HG03342 (cell line): ENCODE data around the gene TBL3.
"Not testable (repeated sequence)": the region's sequence is repeated elsewhere in the genome, so short reads cannot be mapped to it uniquely, and the experiment has no call there.

Source experiments
- ATAC-seq: cut with Tn5 transposase; IDR thresholded peaks from one replicate; pipeline ENCODE4 v1.9.1; 2021; ENCODE audit warnings: mild to moderate bottlenecking, moderate library complexity; ENCODE audit not compliant: unreplicated experiment

TBL3 gene

DNA sequence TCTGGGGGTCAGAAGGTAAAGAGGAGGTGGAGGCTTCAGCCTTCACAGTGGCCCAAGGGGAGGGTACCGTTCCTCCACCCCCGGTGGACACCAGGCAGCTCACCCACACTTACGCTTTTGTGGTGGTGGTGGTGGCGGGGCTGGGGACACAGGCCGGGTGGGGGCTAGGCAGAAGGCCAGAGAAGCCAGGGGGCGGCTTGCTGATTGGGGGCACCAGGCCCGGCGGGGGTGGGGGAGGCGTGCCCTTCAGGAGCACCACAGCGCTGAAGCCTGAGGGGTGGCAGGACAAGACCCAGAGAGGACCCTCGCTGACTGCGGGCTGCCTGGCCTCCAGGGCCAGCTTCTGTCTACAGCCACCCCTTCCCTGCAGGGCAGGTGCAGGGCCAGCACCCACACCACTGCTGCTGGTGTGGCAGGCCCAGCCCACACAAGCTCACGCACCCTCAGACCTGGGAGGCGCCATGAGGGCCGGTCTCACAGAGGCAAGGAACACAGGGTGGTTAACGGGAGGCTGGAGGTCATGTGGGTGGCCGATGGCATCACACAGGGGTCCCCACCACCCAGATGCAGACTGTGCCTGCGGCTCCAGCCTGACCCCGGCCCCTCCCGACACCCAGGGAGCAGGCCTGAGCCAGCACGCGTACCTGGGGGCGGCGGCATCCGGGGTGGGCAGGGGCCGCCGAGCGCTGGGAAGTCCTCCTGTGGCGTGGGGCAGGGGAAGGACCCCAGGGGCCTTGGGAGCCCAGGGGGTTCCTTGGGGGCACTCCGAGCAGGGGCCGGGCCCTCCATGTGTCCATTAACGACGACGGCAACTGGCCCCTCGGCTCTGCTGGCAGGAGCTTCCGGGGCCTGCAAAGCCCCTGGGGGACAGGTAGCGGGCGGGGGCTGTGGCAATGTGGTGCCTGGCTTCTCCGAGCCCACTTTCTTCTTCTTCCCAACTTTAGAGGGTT lies 27.3 kb downstream of the TBL3 start:
- ATAC-seq = no peak

DNA sequence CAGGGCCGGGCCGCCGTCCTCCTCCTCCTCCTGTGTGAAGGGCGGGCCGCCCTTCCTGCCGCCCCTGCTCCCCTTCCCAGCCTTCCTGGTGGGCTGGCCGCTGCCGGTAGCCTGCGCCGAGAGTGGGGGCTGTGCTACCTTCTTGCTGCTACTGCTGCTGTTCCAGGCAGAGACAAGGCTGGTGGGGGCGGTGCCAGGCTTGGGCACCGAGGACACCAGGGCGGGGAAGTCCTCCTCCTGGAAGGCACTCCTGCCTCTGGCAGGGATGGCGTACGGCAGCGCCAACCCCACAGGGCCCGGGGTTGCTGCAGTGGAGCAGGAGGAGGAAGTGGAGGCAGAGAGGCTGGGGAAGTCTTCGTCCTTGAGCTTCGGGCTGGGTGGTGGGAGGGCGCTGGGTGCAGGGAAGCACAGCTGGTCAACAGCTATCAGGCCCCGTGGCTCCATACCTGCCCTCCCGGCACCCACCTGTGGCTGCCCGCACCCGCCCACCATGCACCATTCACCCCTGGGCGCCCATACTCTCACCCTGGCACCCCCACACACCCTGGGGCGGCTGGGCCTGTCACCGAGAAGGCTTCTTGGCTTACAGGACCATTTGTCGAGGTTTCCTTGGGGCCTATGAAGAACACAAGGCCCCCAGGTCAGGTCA lies 28.1 kb downstream of the TBL3 start:
- no peak for ATAC-seq

DNA sequence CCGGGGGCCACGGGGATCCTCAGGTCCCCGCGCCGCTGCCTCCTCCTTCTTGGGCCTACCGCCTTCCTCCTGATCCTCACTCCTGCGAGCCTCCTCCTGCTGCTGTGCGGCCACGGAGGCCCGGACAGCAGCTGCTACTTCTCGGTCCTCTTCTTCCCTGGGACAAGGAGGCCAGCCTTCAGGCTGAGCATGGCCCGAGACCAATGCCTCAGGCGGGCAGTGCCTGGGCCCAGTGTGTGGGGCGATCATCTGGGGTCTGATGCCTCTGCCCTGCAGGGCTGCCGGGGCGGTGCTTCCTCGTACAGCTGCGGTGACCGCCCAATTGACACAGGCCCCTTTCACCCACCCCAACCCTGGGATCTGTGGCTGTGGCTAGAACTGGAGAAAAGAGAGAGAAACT lies 29.2 kb downstream of the TBL3 start:
- ATAC-seq = no peak

DNA sequence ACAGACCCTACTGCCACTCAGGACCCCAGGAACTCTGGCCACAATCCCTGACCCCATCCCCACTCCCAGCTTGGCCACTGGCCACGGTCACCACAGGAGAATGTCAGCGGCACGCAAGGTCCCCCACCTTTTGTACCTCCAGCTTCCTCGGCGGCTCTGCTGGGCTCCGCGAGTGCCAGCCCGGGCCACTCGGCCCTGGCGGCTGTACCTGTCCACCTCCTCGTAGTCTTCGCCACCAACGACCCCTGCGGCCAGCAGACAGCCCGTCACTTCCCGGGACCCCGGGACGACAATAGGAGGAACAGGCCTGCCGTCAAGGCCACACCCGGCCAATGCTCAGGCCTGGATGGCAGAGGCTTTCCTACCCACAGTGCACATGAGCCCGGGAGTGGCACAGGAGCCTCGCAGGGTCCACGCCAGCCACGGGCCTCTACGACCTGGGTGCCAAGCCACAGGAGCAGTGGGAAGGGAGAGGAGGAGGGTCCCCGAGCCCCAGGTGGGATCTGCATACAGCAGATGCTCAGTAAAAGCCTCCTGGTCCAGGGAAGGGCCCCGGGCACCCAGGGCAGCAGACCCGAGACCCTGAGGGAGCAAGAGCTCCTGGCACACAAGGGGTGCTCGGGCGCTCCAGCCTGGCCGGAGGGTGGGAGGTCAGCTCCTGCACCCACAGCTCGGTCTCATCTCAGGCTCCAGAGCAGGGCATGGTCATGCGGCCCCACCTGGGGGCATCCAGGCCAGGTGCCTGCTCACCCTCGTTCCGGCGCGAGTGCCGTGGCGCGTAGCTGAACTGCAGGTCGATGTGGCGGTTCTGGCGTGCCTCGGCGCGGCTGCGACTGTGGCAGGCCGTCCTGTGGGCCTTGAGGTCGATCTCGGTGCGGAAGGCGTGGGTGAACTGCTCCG lies 29.9 kb downstream of the TBL3 start:
- ATAC-seq = no peak

DNA sequence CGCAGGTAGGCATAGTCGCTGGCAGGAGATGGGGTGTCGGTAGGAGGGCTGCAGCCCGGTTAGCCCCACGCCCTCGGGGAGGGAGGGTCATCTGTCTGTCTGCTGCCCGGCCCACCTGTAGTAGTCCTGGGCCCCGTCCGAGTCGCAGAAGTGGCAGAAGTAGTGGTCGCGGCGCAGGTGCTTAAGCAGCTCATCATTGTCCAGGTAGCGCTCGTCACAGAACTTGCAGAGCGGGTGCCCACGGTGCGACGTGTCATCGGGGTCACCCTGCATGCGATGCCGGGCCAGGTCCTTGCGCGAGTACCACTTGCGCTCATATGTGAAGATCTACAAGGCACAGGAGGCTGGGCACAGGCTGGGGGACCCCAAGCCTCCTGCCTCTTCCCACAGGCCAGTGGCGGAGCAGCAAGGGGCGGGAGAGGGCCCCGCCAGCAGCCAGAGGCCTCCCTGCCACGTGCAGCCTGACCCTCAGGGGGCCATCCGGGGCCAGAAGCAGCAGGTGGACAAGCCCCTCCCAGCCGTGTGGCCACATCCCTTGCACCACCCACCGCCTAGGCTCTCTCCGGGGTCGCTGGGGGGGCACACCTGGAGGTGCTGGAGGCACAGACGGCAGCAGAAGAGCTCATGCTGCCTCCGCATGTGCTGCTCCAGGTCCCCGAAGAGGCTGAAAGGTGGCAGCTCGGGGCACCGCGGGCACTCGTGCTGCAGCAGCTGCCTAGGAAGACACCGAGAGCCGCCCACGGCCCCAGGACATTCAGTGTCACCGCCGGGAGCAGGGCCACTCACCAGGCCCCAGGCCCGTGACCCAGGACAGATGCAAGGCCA lies 30.8 kb downstream of the TBL3 start:
- ATAC-seq = no peak

DNA sequence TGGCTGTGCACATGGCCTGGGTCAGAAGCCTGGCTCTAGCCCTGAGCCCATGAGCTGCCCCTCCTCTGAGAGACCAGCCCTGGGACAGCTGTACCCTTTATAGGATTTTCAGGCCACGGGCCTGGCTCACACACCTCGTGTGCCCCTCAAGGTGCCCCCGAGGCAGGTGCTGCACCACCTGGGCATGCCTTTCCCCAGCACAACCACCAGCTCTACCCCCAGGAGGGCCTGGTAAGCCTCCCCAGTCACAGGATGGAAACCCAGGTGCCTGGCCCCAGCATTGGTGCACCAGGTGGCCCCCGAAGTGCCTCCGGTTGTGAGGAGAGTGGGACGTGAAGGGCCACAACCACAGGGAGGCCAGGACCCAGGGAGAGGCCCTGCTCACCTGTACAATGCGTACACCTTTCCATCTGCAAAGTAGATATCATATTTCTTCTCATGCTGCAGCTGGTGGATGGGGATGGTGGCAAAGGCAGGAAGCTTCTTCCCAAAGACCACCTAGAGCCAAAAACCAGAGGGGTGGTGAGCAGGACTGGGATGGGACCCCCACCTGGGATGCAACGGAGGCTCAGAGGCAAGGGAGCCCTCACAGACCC lies 31.5 kb downstream of the TBL3 start:
- no peak for ATAC-seq

DNA sequence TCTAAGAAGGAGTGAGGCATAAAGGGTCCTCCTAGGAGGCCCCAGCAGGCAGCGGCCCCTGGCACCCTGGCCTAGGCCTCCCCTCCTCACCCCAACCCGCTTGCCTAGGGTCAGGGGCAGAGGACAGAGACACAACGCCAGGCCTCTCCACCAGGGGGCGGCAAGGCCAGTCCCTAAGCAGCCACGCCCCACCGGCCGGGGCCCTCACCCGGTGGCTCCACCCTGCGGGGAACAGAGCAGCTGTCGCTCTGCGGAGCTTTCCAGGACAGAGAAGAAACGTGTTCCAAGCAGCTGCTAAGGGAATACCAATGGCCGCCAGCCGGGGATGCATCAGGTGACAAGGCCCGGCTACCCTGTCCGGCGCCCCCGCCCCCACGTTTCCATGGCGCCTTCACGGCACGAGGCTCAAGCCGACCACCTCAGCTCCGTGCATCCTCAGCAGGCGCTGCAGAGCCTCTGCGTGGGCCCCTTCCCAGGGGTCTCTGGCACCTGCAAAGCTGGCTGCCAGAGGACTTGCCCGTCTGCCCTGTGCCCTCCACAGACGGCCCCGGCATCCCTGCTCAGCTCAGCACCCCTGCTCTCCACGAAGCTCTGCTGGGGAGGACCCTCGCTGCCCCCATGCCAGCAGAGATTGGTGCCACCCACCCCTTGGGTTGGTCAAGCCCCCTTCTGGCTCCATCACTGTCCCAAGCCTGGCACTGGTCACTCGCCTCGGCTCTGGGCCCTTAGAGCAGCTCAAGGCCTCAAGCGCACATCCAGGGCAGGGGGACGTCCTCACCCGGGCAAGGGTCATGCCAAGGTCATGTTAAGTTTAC lies 32.2 kb downstream of the TBL3 start:
- ATAC-seq = peak; percentile 64

DNA sequence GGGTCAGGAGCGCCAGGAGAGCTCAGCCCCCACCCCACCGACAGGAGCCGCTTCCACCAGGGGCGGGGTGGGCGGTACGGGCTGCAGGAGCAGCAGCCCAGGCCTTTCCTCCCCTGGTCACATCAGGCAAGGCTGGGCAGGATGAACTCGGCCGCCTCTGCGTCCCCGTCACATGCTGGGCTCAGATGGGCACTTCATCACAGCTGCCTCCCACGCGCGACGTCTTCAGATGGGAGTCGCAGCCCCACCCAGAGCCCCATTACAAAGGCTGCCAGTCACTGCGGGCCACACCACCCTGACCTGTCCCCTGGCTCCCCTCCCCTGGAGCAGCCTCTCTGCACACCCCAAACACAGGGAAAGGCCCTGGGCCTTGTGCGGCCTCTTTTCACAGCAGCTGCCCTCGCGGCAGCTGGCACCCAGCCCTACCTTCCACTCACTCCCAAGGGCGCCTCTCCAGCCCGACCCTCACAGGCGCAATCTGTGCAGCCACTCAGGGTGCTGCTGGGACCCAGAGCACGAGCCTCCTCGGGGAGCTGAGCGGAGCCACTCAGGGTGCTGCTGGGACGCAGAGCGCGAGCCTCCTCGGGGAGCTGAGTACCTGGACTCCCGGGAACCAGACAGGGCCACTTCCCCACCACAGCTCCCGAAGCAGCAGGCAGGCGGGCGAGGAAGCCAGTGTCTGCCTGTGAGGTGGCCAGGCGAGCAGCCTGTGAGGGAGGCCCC lies 33.1 kb downstream of the TBL3 start:
- ATAC-seq = no peak

DNA sequence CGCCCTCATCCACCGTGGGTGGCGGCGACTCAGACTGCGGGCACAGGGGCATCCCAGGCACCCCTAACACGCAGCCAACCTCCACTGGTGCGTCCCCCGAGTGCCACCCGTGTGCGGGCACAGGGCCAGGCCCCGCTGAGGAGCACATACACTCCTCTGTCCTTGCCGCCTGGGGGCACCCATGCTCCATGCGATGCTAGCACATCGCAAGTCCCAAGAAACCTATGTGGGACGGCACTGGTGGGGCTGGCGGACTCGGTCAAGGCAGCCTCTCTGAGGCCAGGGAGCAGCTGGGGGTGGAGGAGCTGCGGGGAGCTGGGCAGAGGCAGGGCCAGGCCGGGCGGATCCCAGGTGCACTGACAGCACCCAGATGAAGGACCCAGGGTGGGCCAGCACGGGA lies 33.8 kb downstream of the TBL3 start:
- ATAC-seq = no peak

DNA sequence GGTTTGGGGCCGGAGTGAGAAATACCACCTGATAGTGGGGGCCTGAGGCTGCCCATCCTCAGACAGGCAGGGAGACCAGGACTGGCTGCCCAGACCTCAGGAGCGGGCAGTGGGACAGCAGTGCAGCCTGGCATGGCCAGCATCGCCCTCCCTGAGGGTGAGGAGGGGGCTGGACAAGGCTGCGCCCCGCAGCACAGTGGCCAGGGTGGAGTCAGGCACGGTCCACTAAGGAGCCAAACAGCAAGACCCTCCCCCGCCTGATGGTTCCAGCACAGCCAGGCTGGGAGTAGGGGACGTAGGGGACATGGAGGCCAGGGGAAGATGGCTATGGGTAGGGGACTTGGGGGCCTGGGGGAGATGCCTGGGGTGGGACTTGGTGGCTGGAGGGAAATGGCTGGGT lies 34.5 kb downstream of the TBL3 start:
- ATAC-seq = no peak

DNA sequence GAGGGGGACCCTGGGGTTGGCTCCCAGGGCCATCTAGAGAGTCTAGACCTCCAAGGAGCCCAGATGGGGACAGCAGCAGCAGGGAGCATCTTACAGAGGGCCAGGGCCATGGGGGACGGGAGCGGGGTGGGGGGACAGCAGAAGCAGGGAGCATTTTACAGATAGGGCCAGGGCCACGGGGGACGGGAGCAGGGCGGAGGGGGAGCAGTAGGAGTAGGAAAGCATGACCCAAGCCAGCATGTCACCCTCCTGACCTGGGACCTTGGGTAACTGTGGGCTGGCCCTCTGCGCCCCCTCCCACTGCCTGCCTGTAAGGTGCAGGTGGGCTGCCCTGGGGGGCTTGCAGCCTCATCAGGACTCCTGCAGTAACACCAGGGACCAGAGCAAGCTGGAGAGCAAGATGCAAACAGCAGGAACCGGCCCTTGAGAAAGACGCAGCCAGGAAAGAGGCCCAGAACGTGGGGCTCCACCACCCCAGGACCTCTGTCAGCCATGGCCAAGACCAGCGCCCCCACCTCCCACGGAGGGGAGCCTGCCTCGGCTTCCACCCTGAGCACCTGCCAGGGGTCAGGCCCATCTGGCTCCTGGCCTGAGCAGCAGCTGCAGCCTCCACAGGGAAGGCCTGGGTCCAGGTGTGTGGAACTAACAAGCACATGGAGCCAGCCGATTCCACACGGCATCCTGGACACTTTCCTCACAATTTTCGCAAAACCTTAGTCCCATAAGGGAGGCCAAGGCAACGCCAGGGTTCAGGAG lies 35.4 kb downstream of the TBL3 start:
- no peak for ATAC-seq

DNA sequence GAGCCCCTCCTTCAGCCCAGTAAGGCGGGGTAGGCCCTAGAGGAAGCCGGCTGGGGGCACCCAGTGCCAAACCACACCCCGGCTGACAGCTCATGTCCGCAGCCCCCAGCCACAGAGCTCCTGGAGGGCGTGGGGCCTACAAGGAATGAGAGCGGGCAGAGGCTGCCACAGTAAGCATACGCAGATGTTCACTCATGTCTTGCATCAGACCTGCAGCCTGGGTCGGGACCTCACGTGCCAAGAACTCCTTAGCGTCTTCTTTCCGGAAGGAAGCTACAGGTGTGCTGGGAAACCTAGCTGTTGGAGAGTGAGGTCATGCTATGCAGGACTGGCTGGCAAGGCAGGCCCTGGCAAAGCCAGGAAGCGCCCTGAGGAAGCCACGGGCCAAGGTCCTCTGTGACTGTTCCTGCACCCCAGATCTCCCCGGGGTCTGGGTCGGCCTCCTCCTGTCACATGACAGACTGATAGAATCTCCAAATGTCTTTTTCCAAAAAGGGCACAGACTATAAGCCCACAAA lies 36.2 kb downstream of the TBL3 start:
- ATAC-seq = no peak

DNA sequence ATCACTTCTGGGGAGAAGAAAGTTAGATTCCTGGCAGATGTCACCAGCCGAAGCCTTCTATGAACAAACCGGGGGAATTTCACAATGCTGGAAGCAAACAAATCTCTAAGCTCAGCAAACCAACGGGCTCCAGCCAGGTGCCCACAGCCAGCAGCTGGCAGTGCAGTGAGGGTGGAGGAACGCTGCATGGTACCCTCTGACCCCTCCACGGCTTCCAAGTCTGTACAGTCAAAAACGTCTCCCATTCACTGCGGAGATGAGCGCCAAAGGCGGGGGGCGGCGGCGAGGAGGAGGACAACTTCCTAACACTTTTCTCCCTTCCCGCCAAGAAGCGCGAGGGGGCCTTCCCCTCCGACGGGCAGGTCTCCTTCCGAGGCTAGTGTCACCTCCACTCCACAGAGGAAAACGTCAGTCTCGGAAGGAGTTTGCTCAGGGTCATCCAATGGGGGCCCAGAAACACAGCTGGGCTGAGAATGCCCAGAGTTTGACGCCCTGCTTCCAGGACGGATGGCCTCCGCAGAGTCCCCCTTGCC lies 36.8 kb downstream of the TBL3 start:
- no peak for ATAC-seq

DNA sequence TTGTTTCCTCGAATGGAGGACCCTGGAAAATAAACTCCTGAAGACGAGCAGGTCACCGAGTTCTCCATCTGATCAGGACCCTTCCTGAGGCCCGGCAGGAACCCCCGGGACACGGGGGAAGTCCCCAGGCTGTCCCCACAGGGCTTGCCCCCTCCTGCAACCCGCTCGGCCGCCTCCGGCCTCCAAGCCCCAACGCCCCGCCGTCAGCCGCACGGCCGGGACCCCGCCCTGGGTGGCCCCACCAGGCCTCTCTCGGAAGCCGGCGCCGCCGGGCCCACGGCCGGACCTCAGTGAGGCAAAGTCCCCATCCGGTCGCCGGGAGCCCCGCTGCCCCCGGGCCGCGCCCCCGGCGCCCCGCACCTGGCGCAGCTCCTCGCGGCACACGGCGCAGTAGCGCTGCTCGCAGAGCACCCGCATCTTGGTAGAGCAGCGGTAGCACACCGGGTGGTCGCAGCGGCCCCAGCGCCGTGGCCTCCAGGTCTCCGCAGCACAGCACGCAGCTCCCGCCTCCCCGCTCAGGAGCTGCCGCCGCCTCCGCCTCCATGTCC lies 37.4 kb downstream of the TBL3 start:
- ATAC-seq = peak; percentile 33

DNA sequence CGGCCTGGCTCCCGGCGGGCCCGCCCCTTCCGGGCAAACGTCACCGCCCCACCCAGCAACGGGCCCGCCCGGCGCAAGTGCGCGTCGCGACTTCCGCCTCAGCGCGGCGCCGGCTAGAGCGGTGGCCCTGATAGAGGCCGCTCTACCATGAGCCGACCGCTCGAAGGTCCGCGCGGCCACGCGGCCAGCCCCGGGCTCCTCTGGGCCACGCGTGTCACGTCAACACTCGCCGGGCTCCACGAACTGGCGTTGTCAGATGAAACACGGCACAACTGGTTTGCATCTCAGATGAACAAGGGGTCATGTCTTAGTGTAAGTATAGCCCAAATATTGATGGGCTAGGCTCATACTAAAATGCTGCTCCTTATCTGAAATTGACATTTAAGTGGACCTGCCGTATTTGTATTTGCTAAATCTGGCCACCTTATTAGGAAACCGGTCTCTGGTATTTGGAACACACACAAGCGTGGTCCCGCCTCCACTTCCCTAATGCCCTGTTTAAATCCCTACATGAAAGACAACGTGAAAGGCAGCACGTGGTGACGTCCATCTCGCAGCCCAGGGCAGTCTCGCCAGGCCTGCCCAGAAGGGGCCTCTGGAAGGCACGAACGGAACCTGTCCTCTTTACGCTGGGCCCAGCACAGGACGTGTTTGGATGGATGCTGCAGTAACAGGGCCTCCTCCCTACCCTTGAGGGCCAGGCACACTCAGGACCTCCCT lies 38.1 kb downstream of the TBL3 start, which contains the start of gene ZNF598:
Gene ZNF598 (minus strand): TSS at position 31 of the 720 bp plus-strand sequence.
- ATAC-seq = peak; percentile 85

DNA sequence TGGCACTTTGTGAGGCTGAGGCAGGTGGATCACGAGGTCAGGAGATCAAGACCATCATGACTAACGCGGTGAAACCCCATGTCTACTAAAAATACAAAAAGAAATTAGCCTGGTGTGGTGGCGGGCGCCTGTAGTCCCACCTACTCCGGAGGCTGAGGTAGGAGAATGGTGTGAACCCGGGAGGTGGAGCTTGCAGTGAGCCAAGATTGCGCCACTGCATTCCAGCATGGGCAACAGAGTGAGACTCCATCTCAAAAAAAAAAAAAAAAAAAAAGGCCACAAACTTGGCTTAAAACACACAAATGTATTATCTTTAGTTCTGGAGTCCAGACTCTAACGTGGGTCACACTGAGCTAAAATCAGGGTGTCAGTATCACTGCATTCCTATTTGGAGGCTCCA lies 39.9 kb downstream of the TBL3 start:
- ATAC-seq = not testable (repeated sequence)
